Amniotic stem cell (primary cell): Measurements from ENCODE around the gene LRRC71.

ENCODE experiments used
- DNase-seq: peaks from one replicate; lab custom pipeline; 2025; lab: John Stamatoyannopoulos, UW

The LRRC71 gene

GRCh38 chr1:156892190-156893047 is 28.0 kb upstream of the LRRC71 start:
- peak; percentile 78 for DNase-seq

GRCh38 chr1:156893048-156893953 is 27.1 kb upstream of the LRRC71 start, which contains the start of gene PEAR1:
PEAR1 (plus strand) TSS chr1:156893718; CDS start chr1:156903927, 10,209 bp downstream.
- DNase-seq: no peak

GRCh38 chr1:156894001-156894400 is 26.4 kb upstream of the LRRC71 start:
- DNase-seq: no peak

GRCh38 chr1:156894711-156895454 is 25.5 kb upstream of the LRRC71 start:
- DNase-seq: no peak

GRCh38 chr1:156895455-156895812 is 25.0 kb upstream of the LRRC71 start:
- DNase-seq: no peak

- DNase-seq: no peak
Measured at GRCh38 chr1:156895927-156896326, 24.5 kb upstream of the LRRC71 start.

- peak; percentile 69 for DNase-seq
Measured at GRCh38 chr1:156896490-156897033, 23.9 kb upstream of the LRRC71 start.

GRCh38 chr1:156897078-156897825 is 23.2 kb upstream of the LRRC71 start:
- DNase-seq: peak; percentile 71

GRCh38 chr1:156898161-156898566 is 22.3 kb upstream of the LRRC71 start:
- DNase-seq: no peak

- DNase-seq: no peak
Measured at GRCh38 chr1:156898971-156899664, 21.3 kb upstream of the LRRC71 start.

- DNase-seq: no peak
Measured at GRCh38 chr1:156899956-156900718, 20.3 kb upstream of the LRRC71 start.

- no peak for DNase-seq
Measured at GRCh38 chr1:156900896-156901589, 19.4 kb upstream of the LRRC71 start.

- DNase-seq: no peak
Measured at GRCh38 chr1:156901590-156901900, 18.9 kb upstream of the LRRC71 start.

- no peak for DNase-seq
Measured at GRCh38 chr1:156901966-156902915, 18.2 kb upstream of the LRRC71 start.

GRCh38 chr1:156903328-156904091 is 16.9 kb upstream of the LRRC71 start:
- DNase-seq: no peak

GRCh38 chr1:156904187-156904959 is 16.1 kb upstream of the LRRC71 start:
- DNase-seq: no peak

GRCh38 chr1:156905176-156905575 is 15.3 kb upstream of the LRRC71 start:
- DNase-seq: no peak
